HG03095 (cell line): ENCODE data around the gene COA5.

ENCODE experiments used
- ATAC-seq: cut with Tn5 transposase; IDR thresholded peaks from one replicate; pipeline ENCODE4 v1.9.1; 2021; ENCODE audit warnings: moderate library complexity; ENCODE audit not compliant: unreplicated experiment

Gene COA5, protein sequence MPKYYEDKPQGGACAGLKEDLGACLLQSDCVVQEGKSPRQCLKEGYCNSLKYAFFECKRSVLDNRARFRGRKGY

DNA sequence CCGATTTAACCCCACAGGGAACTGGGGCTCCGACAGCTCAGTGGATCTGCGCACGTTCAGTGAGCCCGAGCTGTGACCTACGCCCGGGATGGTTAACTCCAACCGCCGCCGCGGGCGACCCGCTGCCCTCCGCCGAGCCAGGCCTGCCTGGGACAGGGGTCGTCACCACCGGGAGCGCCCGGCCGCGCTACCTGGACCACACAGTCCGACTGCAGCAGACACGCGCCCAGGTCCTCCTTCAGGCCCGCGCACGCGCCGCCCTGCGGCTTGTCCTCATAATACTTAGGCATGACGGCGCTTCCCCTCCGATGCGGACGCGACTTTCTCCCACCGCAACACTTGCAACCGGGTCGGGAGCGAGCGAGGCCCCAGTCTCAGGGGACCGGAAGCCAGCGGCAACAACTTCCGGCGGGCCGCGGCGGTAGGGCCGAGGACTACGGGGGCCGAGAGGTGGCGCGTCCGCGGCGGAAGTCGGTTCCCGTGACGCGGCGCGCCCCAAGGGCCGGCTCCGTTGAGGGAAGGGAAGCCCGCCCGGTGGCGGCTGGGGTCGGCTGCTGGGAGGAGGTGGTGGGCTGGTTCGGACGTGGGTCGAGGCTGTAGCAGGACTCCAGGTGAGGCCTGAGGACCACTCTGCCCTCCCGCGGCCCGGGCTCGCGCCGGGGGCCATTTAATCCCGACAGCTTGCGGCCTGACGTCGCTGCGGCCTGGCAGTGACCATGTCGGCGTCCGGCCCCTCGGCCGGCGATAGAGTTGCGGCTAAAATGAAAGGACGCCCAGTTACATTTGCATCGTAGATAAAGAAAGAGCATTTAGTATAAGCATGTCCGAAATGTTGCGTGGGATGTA lies at the start of gene COA5, which contains the start of gene UNC50:
COA5 (minus strand) TSS at position 397 of the 846 bp plus-strand sequence; CDS start at position 290, 107 bp downstream.
UNC50 (plus strand) TSS at position 474 of the 846 bp plus-strand sequence. CDS start 1,171 bp downstream, outside the sequence.
- ATAC-seq = peak; percentile 86

DNA sequence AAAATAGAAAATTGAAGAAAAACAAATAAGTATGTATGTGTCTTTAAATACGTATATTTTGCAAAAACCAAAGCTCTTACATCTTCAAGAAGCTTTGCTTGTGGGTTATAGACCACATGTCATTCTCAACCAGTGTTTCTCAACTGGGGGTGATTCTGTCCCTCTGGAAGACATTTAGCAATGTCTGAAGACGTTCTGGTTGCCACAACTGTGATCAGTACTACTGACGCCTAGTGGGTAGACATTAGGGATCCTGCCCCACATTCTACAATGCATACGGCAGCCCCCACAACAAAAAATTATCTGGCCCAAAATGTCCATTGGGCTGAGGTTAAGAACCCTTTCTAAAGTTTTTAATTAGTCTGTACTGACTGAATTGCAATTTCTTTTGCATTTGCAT lies 48.5 kb upstream of the COA5 start:
- no peak for ATAC-seq

DNA sequence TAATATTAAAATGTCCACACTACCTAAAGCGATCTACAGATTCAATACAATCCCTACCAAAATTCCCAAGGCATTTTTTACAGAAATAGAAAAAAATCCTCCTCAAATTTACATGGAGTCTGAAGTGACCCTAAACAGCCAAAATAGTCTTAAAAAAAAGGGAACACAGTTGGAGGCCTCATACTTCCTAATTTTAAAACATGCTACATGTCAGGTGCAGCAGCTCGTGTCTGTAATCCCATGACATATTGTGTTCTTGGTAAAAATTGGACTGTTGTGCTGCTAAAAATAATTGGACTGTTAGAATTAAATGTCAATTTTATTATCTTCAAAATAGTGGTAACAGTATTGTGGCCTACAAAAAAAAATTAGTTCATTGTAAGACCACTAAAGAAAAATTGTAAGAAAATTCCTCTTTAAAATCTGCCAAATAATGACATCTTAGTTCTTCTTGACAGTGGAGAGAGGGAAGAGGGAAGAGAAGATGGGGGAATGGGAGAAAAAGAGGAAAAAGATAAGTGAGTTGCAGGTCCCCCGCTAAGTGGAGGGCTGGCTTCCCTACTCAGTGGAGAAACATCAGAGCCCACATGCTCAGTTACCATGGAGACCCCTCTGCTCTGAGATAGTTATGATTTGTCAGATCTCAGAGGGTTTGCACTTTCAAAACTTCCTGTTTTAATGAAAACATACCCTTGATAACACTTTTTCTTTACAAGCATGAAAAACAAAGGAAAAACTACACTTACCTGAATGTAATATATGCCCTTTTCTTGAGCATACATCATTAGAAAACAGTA lies 46.6 kb upstream of the COA5 start:
- no peak for ATAC-seq

DNA sequence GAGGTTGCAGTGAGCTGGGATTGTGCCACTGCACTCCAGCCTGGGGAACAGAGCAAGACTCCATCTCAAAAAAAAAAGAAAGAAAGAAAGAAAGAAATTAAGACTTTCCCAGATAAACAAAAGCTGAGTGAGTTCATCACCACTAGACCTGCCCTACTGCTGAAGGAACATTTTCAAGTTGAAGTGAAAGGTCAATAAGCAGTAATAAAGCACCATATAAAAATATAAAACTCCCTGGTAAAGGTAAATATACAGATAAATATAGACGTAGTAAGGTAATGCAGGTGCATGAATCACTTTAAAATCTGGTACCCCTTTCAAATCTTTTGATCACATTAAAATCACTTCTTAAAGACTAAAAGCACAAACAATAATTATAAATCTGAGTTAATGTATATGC lies 42.7 kb upstream of the COA5 start:
- ATAC-seq = no peak

DNA sequence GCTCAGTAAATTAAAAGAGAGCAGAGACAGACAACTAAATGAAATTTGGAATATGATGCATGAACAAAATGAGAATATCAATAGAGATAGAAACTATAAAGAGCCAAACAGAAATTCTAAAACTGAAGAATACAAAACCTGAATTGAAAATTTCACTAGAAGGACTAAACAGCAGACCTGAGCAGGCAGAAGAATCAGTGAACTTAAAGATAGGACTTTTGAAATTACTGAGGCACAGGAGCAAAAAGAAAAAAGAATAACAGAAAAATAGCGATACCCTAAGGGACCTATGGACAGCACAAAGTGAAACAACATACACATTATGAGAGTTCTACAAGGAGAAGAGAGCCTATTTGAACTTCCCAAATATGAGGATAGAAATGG lies 41.7 kb upstream of the COA5 start:
- no peak for ATAC-seq

DNA sequence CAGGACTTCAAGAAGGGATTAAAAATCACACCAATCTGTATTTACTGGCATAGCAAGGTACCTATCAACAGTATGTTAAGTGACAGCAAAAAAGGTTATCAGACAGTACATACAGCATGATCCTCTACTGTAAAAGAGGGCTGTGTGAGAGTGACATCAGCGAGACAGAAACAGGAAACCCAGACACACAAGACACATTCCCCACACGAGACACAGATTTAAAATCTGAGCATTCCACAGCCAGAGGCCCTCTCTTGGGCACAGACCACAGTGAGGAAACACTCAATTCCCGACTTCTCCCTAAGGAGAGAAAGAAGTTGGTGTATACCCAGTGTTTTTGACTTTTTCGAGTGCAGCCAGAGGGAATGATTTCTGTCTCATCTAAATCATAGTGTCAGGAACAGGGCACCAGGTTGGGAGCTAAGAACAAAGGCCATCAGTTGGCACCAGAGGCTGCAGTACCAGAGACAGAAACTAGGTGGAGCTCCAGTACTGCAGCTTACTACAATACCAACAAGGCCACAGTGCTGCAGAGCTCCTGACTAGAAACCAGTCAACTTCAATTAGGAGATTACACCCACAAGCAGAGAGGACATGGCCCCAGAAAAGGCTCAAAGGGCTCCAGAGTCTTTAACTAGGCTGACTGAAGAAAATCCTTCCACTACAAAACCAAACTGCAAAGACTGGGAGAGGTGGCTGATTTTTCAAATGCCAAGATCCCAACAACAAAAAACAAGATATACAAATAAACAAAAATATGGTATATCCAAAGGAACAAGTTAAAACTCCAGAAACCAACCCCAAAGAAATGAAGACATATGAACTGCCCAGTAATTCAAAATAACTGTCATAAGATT lies 41.1 kb upstream of the COA5 start:
- ATAC-seq = no peak

DNA sequence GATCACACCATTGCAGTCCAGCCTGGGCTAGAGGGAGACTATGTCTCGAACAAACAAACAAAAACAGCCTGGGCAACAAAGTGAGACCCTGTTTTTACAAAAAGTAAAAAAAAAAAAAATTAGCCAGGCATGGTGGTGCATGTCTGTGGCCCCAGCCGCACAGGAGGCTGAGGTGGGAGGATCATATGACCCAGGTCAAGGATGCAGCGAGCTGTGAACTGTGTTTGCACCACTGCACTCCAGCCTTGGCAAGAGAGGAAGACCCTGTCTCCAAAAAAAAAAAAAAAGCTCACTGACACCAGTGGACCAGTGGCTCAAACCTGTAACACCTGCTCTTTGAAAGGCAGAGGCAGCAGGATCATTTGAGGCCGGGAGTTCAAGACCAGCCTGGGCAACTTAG lies 40.1 kb upstream of the COA5 start:
- ATAC-seq = no peak

DNA sequence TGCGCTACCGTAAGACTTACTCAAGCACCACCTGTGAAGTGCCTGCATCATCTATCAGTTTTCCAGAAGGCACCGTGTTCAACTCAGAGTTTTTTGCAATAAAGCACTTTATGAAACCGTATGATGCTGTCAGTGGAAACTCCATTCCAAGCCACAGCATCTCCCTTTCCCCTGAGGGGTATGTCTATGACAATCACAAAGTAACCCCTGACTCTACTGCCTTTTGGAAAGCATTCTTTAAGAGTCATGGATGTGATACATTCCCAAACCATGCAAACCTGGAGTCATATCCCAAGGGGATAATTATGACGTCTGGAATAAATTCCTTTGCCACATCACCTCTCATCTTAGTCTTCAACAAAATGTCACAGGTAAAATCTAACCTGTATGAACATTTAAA lies 39.3 kb upstream of the COA5 start:
- ATAC-seq = no peak

DNA sequence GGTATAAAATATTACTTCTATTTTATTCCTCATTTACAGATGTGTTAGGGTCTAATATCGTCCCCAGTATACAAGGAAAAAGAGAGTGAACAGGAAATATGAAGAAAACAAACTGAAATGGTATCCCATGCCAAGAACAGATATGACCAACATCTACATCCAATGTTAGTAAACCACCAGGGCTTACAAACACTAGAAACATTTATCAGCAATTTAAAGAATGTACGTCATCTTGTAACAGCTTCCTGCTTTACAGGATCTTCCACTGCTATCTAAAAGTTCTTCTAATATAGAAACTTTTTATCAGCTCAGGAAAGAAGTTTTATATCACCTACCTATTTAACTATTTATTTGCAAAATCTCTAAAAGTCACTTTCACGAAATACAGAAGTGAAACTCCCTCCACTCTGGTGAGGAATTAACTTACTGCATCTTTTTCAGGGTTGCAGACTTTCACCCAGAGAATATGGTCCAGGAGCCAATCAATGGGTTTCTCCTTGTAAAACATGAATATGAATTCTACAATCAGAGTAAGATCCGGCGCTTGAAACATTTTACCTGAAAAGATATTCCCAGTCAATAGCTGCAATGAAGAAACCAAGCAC lies 35.3 kb upstream of the COA5 start:
- ATAC-seq = no peak

DNA sequence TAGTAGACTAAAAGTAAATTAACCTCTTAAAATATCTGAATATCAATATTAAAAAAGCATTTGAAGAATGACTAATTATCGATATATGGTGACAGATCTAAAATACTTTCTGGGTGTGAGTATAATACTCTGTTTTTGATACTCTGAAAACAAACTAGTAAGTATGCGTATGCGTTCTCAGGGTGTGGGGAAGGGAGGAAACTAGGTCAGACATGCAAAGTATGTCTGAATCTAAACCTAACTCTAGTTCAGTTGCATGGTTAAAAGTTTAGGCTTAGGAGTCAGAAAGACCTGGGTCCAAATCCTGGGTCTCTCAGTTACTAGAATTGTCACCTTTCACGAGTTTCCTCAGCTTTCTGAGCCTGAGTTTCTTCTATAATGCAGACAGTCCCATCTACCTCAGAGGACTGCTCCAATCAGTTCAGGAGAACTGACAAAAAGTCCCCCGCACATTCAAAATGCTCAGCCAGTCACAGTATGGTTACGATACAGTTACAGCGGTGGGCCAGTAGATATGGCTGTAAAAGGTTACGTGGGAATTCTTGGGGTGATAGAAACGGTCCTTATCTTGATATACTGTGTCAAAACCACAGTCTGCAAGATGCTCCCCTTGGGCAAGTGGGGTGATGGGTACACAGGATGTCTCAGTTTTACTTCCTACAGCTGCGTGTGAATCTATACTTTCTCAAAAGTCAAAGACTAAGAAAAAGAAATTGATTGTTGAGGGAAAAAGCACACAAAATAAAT lies 29.3 kb upstream of the COA5 start:
- peak; percentile 68 for ATAC-seq

DNA sequence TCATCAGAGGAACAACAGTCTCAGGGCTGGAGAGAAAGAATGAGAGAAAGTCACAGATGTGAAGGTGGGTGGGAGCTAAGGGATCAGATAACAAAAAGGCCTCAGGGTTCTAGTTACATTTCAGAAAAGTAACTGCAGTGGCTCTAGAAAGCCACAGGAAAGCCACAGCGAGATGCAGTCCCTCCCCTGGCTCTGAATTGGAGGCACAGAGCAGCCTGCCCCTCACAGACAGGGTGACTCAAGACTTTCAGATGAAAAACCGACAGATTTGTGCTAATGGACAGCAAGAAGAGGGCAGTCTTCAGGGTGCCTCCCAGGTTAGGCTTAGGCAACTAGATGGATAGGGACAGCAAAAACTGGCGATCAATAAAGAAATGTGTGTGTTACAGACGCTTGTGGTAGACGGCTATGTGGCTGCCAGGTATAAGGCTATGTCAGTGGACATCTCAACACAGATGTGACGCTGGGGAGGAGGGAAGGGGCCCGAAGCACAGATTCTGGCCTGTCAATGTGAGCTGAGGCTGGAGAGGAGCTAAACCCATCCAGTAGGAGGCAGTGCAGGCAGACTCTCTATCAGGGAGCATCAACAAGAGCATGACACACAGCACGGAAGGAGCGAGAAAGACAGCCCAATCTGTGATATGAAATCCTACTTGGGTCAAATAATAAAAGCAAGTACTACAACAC lies 26.2 kb upstream of the COA5 start:
- no peak for ATAC-seq

DNA sequence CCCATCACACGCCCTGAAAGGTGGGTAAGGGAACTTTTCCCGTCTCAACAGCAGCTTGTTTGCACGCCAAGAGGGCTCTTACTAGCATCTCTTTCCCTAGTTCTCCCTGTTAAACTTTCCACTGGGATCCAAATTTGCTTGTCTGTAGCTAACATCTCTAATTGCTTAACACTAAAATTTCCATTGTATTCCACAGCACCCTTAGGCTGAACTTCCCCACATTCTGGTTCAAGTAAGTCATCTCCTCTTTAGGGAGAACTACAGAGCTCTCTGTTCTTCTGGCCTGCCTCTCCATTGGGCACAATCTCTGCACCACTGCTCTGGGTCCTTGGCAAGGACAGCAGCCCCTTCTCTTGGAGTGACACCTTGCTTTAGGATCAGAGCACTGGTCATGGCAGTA lies 24.0 kb upstream of the COA5 start:
- ATAC-seq = no peak

DNA sequence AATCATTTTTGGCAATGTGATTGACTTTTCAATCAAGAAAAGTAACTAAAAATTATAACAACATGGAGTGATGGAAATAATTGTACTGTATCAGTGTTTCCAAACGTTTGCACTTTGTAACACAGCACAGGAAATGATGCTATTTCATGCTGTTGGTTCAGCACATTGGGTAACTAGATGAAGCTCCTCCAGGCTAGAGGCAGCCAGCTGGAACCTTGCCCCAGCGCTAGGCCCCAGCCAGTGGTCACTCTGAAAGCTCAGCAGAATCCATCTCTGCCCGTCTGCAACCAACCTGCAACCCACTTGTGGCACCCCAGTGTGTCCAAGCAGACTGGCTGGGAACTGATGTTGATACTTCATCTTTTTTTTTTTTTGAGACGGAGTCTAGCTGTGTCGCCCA lies 15.3 kb upstream of the COA5 start:
- no peak for ATAC-seq

DNA sequence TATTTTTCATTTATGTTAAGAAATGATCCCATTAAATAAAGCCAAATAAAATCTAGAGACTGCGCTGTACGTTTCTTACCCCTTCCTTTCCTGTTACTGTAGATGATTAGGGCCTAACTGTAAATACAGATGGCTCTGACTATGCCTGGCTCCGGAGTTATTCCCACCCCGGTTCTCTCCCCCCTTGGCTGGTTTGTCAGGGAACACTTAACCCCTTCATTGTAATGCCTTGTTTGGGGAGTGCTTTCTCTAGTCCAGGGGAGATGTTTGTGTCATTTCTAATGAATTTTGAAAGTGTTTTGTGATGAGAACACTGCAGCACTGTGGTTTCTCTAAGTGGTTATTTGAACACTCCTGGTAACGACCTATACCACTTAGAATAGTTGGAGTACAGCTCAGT lies 8.8 kb upstream of the COA5 start:
- ATAC-seq = no peak

DNA sequence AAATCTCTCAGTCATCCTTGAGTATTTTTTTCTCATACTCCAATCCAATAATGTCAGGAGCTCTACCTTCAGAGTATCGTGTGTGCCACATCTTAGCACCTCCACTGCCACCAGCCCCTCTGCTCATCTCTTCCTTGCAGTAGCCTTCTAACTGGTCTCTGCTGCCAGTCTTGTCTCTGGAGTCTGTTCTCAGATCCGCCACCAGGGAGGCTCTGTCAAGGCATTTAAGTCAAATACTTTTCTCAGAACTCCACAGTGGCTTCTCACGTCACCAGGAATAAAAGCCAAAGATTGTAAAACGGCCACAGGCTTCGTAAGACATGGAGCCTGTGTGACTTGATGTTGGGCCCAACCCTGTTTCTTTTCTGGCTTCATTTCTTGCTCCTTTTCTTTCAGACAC lies 7.2 kb upstream of the COA5 start:
- ATAC-seq = no peak

DNA sequence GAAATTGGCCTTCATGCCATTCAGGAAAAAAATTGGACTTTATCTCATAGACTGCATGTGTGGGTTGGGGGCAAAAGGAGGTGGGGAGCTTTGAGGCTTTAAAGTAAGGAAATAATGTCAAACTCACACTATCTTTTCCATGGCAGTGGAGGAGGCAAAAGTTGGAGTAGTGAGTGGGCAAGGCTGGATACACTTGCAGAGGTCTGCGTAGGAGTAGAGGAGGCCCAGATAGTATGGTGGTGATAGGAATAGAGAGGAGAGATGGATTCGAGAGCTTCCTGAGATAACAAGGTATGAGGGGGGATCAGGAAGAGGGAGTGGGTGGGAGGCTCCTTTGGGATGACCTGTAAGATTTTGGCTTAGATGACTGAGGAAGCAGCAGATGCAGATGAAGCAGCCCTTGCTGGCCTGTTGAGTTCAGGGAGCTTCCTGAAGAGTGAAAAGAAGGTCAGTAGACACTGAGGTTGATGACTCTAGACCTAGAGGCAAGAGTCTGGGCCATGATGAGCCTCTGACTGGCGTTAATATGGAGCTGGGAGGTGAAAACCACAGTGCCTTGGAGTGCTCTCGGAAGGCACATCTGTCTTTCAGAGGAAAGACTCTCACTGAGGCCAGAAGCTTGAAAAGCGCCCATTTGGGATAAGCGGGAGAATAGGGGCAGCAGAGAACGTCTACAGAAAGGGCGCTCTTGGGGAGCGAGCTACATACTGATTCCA lies 5.9 kb upstream of the COA5 start:
- no peak for ATAC-seq

DNA sequence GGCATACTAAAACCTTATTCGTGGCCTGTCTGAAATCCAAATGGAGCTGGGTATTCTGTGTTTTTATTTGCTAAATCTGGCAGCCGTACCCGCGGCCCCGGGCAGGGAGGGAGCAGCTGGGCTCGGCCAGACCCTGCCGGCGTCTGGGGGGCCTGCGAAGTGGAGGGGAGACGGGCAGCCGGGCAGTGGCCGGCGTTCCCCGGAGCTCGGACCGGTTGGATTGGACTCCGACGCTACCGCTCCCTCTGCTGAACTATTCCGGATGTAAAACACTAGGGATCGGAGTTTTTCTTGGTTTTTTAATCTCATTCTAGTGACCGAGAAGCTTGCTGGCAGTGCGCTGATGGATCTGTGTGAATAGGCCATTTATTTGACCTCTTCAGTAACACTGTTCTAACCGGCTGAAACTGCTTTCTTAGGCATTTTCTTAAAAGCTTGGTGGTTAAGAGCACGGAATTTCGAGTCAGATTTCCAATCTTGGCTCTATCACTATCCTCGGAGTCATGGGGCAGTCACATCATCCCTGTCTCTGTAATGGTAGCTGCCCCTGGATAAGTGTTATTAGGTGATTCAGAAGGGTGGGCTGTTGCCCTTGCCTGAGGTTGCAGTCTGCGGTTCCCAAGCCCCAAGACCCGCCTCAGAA lies 771 bp upstream of the COA5 start:
- no peak for ATAC-seq

DNA sequence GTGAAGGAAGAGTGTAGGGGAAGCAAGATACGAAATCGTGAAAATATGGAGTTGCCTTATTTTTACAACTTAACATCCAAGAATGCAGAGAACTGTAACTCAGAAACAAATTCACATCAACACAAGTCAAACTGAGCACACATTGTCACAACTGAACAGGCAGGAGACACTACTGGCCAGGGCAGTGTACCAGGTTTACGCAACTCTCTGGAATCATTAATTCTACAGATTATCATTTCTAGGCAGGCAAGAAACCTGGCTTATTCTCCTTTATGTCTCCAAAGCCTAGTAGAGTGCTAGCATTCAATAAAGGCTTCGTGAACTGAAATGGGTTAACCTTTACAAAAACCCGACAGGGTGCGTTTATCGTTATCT lies 584 bp downstream of the COA5 start:
- ATAC-seq = no peak
